ENCODE measurements around the gene NUDT22.

The NUDT22 gene

DNA sequence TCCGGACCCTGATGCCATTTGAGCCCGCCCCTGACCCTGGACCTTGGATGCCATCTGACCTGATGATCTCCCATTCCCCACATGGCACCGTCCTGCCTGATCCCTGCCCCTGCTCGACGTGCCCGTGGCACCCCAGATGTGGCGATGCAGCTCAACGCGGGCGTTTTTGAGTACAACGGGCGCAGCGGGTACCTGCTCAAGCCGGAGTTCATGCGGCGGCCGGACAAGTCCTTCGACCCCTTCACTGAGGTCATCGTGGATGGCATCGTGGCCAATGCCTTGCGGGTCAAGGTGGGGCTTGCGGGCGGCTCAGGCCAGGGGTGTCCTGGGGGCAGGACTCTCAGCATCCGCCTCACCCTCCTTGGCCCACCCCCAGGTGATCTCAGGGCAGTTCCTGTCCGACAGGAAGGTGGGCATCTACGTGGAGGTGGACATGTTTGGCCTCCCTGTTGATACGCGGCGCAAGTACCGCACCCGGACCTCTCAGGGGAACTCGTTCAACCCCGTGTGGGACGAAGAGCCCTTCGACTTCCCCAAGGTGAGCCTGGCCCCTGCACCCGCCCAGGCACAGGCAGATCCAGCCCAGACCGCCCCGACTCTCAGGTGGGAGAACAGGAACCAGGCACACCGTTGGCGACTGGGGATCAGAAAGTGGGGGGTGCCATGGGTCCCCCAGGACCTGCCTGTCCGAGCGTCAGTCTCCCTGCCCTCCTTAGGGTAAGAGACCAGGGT lies 36.4 kb downstream of the NUDT22 start:
- DNase-seq (ENCODE audit: low read depth), result no peak
- no peak overlapping the region for H3K4me3 ChIP-seq (ENCODE audit: low read depth, low read length)
- TF ChIP-seq, protein P1, sequence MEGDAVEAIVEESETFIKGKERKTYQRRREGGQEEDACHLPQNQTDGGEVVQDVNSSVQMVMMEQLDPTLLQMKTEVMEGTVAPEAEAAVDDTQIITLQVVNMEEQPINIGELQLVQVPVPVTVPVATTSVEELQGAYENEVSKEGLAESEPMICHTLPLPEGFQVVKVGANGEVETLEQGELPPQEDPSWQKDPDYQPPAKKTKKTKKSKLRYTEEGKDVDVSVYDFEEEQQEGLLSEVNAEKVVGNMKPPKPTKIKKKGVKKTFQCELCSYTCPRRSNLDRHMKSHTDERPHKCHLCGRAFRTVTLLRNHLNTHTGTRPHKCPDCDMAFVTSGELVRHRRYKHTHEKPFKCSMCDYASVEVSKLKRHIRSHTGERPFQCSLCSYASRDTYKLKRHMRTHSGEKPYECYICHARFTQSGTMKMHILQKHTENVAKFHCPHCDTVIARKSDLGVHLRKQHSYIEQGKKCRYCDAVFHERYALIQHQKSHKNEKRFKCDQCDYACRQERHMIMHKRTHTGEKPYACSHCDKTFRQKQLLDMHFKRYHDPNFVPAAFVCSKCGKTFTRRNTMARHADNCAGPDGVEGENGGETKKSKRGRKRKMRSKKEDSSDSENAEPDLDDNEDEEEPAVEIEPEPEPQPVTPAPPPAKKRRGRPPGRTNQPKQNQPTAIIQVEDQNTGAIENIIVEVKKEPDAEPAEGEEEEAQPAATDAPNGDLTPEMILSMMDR (IDR thresholded peaks at IDR 0.05; ENCODE audit: control insufficient read depth, extremely low read depth, insufficient read depth), result no peak

DNA sequence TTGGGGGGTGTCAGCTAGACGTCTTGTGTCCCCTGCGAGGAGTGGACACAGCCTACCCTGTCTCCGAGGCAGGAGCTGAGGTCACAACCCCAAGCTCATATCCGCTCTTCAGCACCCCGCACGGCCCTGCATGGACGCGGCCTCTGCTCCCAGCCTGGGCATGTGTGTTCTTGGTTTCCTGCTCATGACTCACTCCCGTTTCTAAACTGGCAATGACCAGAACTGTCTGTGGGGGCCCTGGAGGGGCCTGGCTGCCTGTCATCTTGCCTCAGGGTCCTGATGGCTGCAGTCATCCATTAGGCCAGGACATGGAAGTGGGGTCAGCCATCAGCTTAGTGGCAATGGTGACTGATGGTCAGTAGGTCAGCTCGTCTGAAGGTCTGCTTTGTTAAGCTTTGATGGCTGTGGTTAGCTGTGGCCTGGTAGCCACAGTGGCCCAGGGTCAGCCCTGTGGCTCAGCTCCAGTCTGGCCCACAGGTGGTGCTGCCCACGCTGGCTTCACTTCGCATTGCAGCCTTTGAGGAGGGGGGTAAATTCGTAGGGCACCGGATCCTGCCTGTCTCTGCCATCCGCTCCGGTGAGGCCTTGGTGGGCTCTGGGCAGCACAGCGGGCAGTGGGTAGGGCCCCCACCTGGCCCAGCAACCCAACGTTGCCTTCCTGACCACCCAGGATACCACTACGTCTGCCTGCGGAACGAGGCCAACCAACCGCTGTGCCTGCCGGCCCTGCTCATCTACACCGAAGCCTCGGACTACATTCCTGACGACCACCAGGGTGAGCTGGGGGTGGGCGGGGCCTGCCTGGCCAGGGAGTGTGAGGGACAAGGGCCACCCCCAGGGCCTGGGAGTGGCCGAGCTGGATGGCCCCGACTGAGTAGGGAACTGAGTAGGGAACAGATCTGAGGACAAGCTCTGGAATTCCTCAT lies 37.2 kb downstream of the NUDT22 start:
- no peak for DNase-seq (ENCODE audit: low read depth)
- TF ChIP-seq, protein P1 (IDR thresholded peaks at IDR 0.05; ENCODE audit: control insufficient read depth, extremely low read depth, insufficient read depth), result no peak
- no peak overlapping the region for H3K4me3 ChIP-seq (ENCODE audit: low read depth, low read length)

DNA sequence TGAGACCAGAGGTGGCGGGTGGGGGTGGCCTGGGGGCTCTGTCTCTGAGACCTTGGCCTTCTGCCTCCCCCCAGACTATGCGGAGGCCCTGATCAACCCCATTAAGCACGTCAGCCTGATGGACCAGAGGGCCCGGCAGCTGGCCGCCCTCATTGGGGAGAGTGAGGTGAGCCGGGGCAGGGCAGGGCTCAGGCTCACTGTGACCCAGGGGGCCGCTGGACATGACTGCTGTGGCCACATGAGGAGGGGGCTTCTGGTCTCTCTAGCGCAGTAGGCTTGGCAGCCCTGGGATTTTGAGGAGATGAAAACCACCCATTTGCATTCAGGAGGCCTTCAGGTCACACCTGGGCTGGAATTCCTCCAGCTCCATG lies 37.9 kb downstream of the NUDT22 start:
- no peak overlapping the region for H3K4me3 ChIP-seq (ENCODE audit: low read depth, low read length)
- DNase-seq (ENCODE audit: low read depth), result no peak
- TF ChIP-seq, protein P1 (IDR thresholded peaks at IDR 0.05; ENCODE audit: control insufficient read depth, extremely low read depth, insufficient read depth), result no peak

DNA sequence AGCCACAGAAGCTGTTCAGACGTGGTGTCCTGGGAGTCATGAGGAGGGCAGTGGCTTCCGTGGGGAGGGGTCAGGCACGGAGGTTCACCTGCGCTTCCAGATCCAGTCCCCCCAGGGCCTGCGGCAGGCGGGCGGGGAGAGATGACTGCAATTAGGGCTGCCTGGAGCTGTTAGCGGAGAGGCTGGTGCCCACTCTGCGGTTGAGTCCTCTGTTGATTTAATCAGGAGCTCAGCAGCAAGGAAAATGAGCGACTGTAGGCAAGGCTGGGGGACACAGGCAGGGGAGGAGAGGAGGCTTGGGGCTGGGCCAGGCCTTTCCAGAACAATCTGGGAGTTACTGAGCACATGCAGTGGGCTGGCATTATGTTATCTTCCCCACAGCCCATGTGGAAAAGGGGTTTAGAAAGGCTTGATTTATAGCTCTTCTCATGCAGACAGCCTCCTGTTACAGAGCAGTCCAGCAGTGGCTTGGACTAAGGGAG lies 38.3 kb downstream of the NUDT22 start:
- no peak for DNase-seq (ENCODE audit: low read depth)
- no peak overlapping the region for H3K4me3 ChIP-seq (ENCODE audit: low read depth, low read length)
- TF ChIP-seq, protein P1 (IDR thresholded peaks at IDR 0.05; ENCODE audit: control insufficient read depth, extremely low read depth, insufficient read depth), result no peak

DNA sequence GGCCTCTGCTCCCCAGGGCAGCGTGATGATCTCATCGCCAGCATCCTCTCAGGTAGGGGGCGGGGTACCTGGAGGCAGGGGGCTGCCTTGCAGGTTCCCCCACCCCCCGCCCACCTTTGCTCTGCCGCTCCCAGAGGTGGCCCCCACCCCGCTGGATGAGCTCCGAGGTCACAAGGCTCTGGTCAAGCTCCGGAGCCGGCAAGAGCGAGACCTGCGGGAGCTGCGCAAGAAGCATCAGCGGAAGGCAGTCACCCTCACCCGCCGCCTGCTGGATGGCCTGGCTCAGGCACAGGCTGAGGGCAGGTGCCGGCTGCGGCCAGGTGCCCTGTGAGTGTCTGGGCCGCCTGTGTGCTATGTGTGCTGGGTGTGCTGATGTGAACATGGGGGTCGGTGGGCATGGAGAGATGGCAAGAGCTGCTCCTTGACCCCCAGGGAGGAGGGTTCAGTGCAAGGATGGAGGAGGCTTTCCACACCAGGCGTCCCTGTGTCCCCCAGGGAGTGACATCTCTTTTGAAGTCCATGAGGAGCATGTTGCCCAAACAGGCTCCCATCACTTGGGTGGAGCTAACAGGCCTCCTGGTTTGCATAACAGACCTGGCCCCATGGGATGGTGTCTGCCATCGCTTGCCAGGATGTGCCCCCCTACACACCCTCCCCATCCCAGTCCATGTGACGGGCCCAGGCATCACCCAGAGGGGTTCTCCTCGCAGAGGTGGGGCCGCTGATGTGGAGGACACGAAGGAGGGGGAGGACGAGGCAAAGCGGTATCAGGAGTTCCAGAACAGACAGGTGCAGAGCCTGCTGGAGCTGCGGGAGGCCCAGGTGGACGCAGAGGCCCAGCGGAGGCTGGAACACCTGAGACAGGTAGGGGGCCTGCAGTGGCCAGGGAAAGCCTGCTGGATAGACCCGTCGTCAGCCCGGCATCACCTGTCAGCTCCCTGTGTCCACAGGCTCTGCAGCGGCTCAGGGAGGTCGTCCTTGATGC lies 39.4 kb downstream of the NUDT22 start:
- TF ChIP-seq, protein P1 (IDR thresholded peaks at IDR 0.05; ENCODE audit: control insufficient read depth, extremely low read depth, insufficient read depth), result no peak
- no peak overlapping the region for H3K4me3 ChIP-seq (ENCODE audit: low read depth, low read length)
- DNase-seq (ENCODE audit: low read depth), result no peak

DNA sequence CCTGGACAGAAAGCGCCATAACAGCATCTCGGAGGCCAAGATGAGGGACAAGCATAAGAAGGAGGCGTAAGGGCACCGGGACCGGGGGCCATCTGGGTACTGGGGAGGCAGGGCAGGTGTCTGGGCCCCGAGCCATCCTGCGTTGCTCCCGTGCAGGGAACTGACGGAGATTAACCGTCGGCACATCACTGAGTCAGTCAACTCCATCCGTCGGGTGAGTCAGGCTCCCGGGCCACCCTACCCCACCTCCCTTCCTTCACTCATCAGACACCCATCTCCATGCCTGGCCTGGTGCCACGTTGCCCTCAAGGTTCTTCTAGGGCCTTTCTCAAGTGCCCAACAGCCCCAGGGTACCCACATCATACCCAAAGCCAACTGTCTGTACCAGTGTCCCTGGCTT lies 40.3 kb downstream of the NUDT22 start:
- H3K4me3 ChIP-seq (ENCODE audit: low read depth, low read length), result no peak overlapping the region
- TF ChIP-seq, protein P1 (IDR thresholded peaks at IDR 0.05; ENCODE audit: control insufficient read depth, extremely low read depth, insufficient read depth), result no peak

More for the DNA sequence above, 40.3 kb downstream of the NUDT22 start:
- DNase-seq (ENCODE audit: low read depth), result no peak

Data from LNCaP clone FGC (cell line).